Measurements from ENCODE around the gene PTGER4.

The PTGER4 gene

DNA sequence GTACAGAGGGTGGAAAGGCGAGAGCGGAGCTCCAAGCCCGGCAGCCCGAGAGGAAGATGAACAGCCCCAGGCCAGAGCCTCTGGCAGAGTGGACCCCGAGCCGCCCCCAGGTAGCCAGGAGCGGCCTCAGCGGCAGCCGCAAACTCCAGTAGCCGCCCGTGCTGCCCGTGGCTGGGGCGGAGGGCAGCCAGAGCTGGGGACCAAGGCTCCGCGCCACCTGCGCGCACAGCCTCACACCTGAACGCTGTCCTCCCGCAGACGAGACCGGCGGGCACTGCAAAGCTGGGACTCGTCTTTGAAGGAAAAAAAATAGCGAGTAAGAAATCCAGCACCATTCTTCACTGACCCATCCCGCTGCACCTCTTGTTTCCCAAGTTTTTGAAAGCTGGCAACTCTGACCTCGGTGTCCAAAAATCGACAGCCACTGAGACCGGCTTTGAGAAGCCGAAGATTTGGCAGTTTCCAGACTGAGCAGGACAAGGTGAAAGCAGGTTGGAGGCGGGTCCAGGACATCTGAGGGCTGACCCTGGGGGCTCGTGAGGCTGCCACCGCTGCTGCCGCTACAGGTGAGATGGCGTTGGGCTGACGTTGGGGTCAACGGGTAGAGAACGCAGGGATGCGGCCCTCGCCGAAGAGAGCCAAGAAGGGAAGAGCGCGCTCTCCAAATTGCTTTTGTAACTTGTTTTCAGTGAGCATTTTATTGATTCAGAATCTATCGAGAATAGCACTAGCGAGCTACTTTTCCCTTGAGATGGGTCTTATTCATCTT, at the start of gene PTGER4:
TSS of gene PTGER4 (plus strand) at position 3 of the 769 bp plus-strand sequence. CDS start 1,079 bp downstream, outside the sequence.
- peak within 1 kb of the TSS; percentile 75 for H3K4me3 ChIP-seq (ENCODE audit: low read length)
- H3K9ac ChIP-seq (ENCODE audit: low read length) = peak within 1 kb of the TSS; percentile 59
- peaks cover 8% of the 10 kb centered on the region for H3K79me2 ChIP-seq (ENCODE audit: low read length)
- peak; percentile 65 for DNase-seq
- no peaks in the 10 kb centered on the region for H3K9me3 ChIP-seq (replicated peaks; ENCODE audit: insufficient read depth, low read length)
- TF ChIP-seq EZH2 (optimal IDR thresholded peaks at IDR 0.05; ENCODE audit: low read depth, low read length) (no peak), EZH2phosphoT487 (IDR thresholded peaks at IDR 0.05; ENCODE audit: low read length) (no peak)
- TF ChIP-seq, protein P1, sequence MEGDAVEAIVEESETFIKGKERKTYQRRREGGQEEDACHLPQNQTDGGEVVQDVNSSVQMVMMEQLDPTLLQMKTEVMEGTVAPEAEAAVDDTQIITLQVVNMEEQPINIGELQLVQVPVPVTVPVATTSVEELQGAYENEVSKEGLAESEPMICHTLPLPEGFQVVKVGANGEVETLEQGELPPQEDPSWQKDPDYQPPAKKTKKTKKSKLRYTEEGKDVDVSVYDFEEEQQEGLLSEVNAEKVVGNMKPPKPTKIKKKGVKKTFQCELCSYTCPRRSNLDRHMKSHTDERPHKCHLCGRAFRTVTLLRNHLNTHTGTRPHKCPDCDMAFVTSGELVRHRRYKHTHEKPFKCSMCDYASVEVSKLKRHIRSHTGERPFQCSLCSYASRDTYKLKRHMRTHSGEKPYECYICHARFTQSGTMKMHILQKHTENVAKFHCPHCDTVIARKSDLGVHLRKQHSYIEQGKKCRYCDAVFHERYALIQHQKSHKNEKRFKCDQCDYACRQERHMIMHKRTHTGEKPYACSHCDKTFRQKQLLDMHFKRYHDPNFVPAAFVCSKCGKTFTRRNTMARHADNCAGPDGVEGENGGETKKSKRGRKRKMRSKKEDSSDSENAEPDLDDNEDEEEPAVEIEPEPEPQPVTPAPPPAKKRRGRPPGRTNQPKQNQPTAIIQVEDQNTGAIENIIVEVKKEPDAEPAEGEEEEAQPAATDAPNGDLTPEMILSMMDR (IDR thresholded peaks at IDR 0.05; ENCODE audit: low read length) = no peak
- H2AFZ ChIP-seq (ENCODE audit: low read length) = peak within 1 kb of the TSS; percentile 88
- H3K9me2 ChIP-seq (replicated peaks; ENCODE audit: insufficient read depth, low read length) = no peaks in the 10 kb centered on the region
- H3K4me2 ChIP-seq (ENCODE audit: low read depth, low read length) = peak within 1 kb of the TSS; percentile 88
- H3K36me3 ChIP-seq (replicated peaks; ENCODE audit: insufficient read depth, low read length) = no peaks in the 10 kb centered on the region
- no peaks in the 10 kb centered on the region for H4K20me1 ChIP-seq (ENCODE audit: insufficient read depth, low read length)
- H3K27me3 ChIP-seq (replicated peaks; ENCODE audit: insufficient read depth, low read length) = no peaks in the 10 kb centered on the region
- peaks cover 26% of the 10 kb centered on the region for H3F3A ChIP-seq (ENCODE audit: insufficient read depth, low read length)
- H3K27ac ChIP-seq (ENCODE audit: low read length) = peak within 1 kb of the TSS; percentile 87
- H3K4me1 ChIP-seq (ENCODE audit: low read length) = peaks cover 16% of the 10 kb centered on the region

GRCh38 chr5:40630126-40630525, 49.6 kb upstream of the PTGER4 start:
- no peak overlapping the region for H3K4me3 ChIP-seq (ENCODE audit: low read length)
- no peak overlapping the region for H3K27ac ChIP-seq (ENCODE audit: low read length)
- no peaks in the 10 kb centered on the region for H3F3A ChIP-seq (ENCODE audit: insufficient read depth, low read length)
- H3K79me2 ChIP-seq (ENCODE audit: low read length) = no peaks in the 10 kb centered on the region
- H3K9me2 ChIP-seq (replicated peaks; ENCODE audit: insufficient read depth, low read length) = no peaks in the 10 kb centered on the region
- H4K20me1 ChIP-seq (ENCODE audit: insufficient read depth, low read length) = no peaks in the 10 kb centered on the region; the same call in 1 of the 2 replicates
- H3K4me1 ChIP-seq (ENCODE audit: low read length) = no peaks in the 10 kb centered on the region
- DNase-seq = no peak
- no peak overlapping the region for H2AFZ ChIP-seq (ENCODE audit: low read length)
- TF ChIP-seq EZH2 (optimal IDR thresholded peaks at IDR 0.05; ENCODE audit: low read depth, low read length) (no peak), EZH2phosphoT487 (IDR thresholded peaks at IDR 0.05; ENCODE audit: low read length) (no peak)
- TF ChIP-seq, protein P1 (IDR thresholded peaks at IDR 0.05; ENCODE audit: low read length) = no peak
- no peaks in the 10 kb centered on the region for H3K36me3 ChIP-seq (replicated peaks; ENCODE audit: insufficient read depth, low read length)
- H3K4me2 ChIP-seq (ENCODE audit: low read depth, low read length) = no peak overlapping the region
- no peak overlapping the region for H3K9ac ChIP-seq (ENCODE audit: low read length)
- no peaks in the 10 kb centered on the region for H3K27me3 ChIP-seq (replicated peaks; ENCODE audit: insufficient read depth, low read length)
- H3K9me3 ChIP-seq (replicated peaks; ENCODE audit: insufficient read depth, low read length) = no peaks in the 10 kb centered on the region

- Histone ChIP-seq H4K20me1 (ENCODE audit: insufficient read depth, low read length) (no peaks in the 10 kb centered on the region; the same call in 1 of the 2 replicates), H3K4me2 (ENCODE audit: low read depth, low read length) (no peak overlapping the region), H3K4me1 (ENCODE audit: low read length) (no peaks in the 10 kb centered on the region), H2AFZ (ENCODE audit: low read length) (no peak overlapping the region), H3K9me2 (replicated peaks; ENCODE audit: insufficient read depth, low read length) (no peaks in the 10 kb centered on the region), H3K4me3 (ENCODE audit: low read length) (no peak overlapping the region), H3K36me3 (replicated peaks; ENCODE audit: insufficient read depth, low read length) (no peaks in the 10 kb centered on the region), H3F3A (ENCODE audit: insufficient read depth, low read length) (no peaks in the 10 kb centered on the region), H3K27ac (ENCODE audit: low read length) (no peak overlapping the region), H3K27me3 (replicated peaks; ENCODE audit: insufficient read depth, low read length) (no peaks in the 10 kb centered on the region), H3K79me2 (ENCODE audit: low read length) (no peaks in the 10 kb centered on the region), H3K9me3 (replicated peaks; ENCODE audit: insufficient read depth, low read length) (no peaks in the 10 kb centered on the region), H3K9ac (ENCODE audit: low read length) (no peak overlapping the region)
- TF ChIP-seq, protein P1 (IDR thresholded peaks at IDR 0.05; ENCODE audit: low read length) = no peak
- TF ChIP-seq EZH2 (optimal IDR thresholded peaks at IDR 0.05; ENCODE audit: low read depth, low read length) (no peak), EZH2phosphoT487 (IDR thresholded peaks at IDR 0.05; ENCODE audit: low read length) (no peak)
- DNase-seq = no peak
Measured at GRCh38 chr5:40631236-40631635, 48.5 kb upstream of the PTGER4 start.

Data from MM.1S (cell line).